ENCODE data around the gene NAB2.

GRCh38 chr12:57097554-57097835, 8.6 kb downstream of the NAB2 start:
- no peak for TF ChIP-seq JUND (IDR thresholded peaks at IDR 0.05)
- TF ChIP-seq MAX (IDR thresholded peaks at IDR 0.05), result no peak
- no peak for TF ChIP-seq CTCF (IDR thresholded peaks at IDR 0.05; ENCODE audit: low read depth, low read length, missing input control)
- no peak for TF ChIP-seq ZBTB33 (IDR thresholded peaks at IDR 0.05)
- no peak for TF ChIP-seq SP1 (IDR thresholded peaks at IDR 0.05)
- TF ChIP-seq ATF3 (IDR thresholded peaks at IDR 0.05), result no peak
- no peak for TF ChIP-seq TAF1 (conservative IDR thresholded peaks at IDR 0.05)
- TF ChIP-seq YY1 (IDR thresholded peaks at IDR 0.05), result no peak
- no peak for TF ChIP-seq REST (IDR thresholded peaks at IDR 0.05)

Data from liver (tissue), 3 donors.